SIG-M5 treated with dmso at 0.1 percent for 504 hours (cell line): ENCODE measurements around the gene DUS1L.

Experiments used
- DNase-seq: peaks from one replicate; lab custom pipeline; 2025; ENCODE audit not compliant: unreplicated experiment; lab: John Stamatoyannopoulos, UW

Gene DUS1L

GRCh38 chr17:82077617-82078358 lies 12.2 kb upstream of the DUS1L start:
- DNase-seq, result no peak

- DNase-seq, result no peak
Measured at GRCh38 chr17:82076785-82077591, 11.4 kb upstream of the DUS1L start.

DNA sequence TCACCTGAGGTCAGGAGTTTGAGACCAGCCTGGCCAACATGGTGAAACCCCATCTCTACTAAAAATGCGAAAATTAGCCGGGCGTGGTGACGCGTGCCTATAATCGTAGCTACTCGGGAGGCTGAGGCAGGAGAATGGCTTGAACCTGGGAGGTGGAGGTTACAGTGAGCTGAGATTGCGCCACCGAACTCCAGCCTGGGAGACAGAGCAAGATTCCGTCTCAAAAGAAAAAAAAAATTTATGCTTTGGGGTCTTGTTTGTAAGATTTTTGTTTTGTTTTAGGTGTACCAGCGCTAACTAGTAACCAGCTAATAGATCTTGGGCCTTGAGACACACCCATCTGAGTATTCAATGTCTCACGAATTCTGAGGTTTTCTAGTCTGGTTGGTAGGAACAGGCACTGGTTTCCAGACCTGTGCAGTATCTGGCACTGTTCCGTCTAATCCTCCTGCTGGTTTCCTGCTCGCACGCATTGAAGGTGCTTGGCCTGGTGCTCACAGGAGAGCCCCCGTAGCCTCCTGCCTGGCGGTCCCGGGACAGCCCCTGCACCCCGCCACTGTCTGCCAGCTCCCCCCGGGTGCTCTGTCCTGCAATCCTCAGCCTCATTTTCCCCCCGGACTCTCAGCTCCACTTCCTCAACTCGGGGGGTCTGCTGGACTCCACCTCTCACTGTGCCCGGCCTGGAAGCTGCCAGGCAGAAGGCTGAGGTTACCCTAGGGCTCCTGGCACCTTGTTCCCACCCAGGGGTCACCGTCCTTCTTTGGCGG lies 10.6 kb upstream of the DUS1L start:
- DNase-seq, result no peak

DNA sequence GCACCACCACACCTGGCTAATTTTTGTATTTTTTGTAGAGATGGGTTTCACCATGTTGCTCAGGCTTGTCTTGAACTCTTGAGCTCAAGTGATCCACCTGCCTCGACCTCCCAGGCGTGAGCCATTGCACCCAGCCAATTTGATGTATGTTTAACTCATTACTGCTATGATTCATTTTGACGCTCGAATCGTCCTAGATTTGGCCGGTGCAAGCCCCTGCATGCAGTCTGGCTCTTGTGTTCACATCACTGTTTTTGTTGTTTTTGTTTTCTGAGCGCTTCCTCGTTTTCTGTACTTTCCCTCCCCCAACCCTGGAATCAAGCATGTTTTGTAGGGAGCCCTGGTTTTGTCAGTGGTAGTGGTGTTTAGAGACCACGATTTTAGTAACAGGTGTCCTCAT lies 7.8 kb upstream of the DUS1L start:
- DNase-seq, result no peak

GRCh38 chr17:82072827-82073226 lies 7.2 kb upstream of the DUS1L start:
- DNase-seq, result no peak

- no peak for DNase-seq
Measured at GRCh38 chr17:82070611-82071010, 5.0 kb upstream of the DUS1L start.

DNA sequence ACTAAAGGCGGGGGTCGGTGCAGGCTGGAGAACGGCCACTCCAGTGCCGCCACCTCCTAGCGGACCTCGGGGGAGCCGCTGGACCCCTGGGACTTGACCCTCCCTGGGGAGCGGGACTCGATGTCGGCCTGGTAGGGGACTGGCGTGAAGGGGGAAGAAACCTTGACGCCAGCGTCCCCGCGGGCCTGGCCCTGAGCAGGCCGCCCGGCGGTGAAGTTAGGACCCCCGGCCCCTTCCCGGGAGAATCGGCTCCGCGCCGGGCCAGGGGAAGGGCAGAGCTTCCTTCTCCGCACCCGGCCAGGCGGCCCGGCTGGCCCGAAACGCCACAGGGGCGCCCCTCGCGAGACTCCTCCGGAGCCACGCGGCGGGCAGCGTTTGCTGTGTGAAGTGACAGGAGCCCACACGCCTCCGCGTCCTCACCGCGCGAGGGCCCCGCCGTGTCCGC lies 389 bp downstream of the DUS1L start:
- DNase-seq, result no peak

DNA sequence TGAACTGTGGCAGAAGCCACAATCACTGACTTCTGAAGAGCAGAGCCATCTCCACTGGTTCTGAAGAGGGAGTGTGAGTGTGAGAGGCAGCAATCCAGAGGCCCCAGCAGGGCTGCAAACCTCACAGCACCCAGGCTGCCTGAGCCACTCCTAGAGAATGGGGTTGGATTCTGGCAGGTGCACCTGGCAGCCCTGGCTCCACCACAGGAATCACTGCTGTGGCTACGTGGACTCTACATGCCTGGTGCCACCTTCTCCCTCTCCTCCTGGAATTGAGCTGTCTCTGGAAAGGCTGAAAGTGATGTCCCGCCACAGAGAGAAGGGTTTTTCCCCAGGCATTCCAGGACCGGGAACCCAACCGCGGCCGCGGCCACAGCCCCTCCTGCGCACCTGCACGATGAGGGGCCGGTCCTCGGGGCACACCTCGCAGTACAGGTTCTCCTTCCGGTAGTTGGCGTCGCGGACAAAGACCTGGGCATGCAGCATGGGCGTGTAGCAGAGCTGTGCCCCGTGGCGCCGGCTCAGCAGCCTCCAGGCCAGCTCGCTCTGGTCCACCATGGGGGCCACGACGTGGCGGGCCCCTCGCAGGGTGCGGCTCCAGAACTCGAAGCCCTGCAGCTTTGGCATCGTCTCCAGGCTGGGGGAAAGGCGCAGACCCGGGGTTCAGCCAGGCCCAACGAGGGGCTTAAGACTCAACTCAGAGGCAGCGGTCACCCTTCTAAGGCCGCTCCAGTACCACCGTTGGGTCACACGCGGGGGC lies 991 bp downstream of the DUS1L start:
- no peak for DNase-seq

GRCh38 chr17:82063424-82064415 lies 1.9 kb downstream of the DUS1L start:
- DNase-seq, result no peak

GRCh38 chr17:82062984-82063368 lies 2.6 kb downstream of the DUS1L start:
- no peak for DNase-seq

DNA sequence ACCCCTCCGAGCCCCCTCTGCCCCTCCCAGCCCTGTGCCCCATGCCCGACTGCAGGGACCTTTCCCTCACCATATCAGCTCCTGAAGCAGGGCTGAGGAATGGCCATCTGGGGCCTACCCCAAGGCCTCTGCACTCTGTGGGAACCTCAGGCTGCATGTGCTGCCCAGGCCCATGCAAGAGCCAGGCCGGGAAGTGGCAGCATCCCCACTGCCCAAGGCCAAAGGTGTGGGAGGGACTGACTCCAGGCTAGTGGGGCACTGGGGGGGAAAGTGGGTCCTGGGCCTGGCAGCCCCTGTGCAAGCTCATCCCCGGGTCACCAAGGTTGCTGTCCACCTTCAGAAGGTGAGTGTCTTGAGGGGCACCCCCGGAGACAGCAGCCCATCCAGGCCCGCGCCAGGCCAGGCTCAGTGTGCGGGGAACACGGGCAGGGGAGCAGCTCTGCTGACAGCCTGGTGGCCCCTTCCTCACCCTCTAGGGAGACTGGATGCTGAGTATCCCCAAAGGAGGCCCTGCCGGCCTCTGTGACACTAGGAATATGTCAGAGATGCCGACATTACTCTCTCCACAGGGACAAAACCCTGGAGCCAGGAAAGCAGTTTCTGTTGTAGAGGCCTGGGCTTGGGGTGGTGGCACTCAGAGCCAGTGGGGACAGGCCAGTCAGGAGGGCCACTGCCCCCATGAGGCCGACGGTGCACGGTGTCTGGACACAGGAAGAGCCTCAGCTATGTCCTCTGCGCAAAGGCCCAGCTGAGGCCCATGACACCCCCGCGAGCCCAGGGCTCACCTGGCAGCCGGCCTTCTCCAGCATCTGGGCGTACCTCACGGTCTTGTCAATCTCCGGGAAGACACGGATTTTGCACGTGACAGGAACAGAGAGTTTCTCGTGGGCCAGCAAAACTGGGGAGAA lies 3.3 kb downstream of the DUS1L start:
- DNase-seq, result no peak

GRCh38 chr17:82061047-82061925 lies 4.3 kb downstream of the DUS1L start:
- DNase-seq, result no peak

GRCh38 chr17:82060614-82061013 lies 5.0 kb downstream of the DUS1L start:
- DNase-seq, result no peak

- DNase-seq, result no peak
Measured at GRCh38 chr17:82060001-82060380, 5.6 kb downstream of the DUS1L start.

DNA sequence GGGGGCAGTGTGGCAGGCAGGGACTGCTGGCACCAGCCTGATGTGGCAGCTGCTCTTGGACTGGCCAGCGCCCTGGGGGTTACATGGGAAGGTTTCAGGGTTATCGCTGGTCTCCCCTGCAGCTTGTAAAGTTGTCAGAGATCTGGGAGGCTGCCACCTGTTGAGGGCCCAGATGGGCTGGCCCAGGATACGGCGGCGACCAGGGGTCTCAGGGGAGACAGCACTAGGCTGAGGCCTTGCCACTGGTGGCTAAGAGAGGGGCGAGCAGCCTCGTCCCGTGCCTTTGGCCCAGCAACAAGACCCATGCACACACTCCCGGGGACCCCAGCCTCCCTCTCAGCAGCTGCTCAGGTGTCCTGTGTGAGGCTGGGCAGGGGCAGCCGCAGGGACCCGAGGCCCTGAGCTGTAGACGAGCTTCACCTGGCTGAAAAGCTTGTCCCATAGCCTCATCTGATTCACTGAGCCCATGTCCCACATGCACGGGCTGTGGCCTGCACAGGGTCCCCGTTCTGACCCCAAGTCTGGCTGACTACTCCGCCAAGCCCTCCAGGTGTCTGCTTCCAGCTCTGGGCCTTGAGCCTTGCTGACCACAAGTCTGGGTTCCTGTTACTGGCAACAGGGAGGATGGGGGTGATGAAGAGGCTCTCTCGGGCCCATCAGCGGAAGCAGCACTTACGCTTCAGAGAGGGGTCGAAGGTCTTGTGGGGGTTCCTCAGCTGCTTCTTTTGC lies 6.2 kb downstream of the DUS1L start:
- no peak for DNase-seq

DNA sequence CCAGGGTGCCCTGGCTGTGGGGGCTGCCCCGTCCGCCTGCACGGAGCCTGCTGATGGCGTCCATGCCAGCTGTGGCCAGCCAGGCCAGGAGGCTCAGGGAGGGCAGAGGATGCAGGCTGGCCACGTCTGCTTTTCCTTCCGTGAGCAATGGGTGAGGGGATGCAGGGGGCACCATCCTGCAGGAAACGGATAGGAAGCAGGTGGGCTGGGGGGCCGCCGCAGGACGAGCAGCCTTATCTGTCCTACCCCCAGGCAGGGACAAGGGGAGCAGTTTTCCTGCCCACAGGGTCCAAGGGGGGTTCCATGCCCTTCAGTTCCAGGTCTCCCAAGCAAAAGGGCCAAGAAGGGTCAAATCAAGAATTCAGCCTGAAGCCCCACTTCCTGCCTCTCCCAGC lies 6.8 kb downstream of the DUS1L start:
- DNase-seq, result no peak

DNA sequence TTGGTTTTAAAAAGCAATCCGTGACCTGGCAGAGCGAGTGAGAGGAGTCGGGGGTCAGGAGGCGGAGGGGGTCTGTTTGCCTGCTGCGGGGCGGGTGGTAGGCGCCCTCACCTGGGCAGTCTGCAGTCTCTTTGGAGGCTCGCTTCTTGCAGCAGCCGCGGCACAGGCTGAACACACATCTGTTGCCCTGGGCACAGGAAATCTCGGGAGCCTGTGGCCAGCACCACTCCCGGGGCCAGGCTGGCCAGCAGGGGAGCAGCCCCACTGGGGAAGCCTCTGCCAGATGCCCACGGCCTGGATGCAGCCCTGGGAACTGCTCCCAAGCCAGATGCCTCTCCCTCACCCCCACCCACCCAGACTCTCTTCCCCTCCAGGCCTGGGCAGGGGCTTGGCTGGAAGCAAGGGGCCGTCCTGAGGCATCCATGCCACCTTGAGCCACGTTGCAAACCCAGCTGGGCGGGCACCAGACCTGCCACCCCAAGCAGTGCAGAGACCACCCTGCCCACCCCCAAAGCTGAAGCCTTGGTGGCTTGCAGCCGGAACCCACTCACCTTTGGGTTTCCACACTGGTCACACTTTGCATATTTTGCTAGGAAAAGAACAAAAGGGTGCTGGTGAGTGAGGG lies 7.3 kb downstream of the DUS1L start:
- DNase-seq, result no peak
